ENCODE measurements around the gene PARD3.

Gene PARD3

DNA sequence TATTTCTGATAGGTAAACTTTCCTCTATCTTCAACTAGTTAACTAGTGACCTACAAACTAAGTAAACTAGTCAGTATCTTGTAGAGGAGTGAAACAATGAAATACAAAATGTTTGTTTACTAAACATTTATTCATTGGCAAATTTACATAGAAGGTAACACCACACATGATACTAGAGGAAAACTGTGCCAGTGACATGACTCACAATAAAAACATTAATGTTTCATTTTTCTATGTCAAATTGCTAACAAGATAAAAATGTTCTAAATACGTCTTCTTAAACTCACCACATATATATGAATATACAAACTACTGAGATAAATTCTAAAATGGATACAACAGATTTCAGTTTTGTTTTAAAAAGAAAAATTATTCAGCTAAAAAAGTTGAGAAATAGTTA is 471.3 kb downstream of the PARD3 start:
- DNase-seq (ENCODE audit: low read depth) = no peak

DNA sequence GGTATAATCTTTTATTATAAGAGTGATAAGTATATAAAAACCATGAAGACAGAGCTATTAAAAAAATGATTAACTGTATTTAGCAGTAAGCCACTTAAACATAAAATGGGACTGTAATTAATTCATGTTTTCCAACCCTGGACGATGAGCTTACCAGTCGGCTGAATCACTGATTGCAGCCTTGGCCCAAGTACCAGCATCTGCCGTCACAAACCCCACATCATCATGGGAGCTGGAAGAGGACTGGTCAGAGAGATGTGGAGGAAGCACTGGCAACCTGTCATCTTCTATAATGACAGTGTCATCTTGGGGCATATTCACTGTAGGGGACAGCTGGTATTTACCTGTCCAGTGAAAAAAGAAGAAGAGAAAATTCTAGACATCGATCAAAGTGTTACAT is 473.6 kb downstream of the PARD3 start:
- no peak for DNase-seq (ENCODE audit: low read depth)

DNA sequence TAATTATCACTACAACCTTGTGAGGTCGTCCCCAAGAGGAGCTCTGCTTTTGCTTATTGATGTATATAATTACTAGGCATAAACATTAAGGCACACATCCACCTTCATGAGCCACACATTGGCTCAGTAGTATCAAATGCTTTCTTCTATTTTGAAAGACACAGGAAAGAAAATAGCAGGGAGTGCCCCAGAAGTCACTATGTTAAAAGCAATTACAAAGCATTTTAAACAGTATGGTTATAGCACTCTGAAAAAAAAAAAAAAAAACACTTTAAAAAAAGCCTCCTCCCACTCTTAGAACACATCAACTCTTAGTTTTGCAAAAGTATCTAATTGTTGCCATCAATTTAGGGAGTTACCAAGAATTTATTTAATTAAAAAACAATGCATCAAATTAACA is 474.2 kb downstream of the PARD3 start:
- no peak for DNase-seq (ENCODE audit: low read depth)

DNA sequence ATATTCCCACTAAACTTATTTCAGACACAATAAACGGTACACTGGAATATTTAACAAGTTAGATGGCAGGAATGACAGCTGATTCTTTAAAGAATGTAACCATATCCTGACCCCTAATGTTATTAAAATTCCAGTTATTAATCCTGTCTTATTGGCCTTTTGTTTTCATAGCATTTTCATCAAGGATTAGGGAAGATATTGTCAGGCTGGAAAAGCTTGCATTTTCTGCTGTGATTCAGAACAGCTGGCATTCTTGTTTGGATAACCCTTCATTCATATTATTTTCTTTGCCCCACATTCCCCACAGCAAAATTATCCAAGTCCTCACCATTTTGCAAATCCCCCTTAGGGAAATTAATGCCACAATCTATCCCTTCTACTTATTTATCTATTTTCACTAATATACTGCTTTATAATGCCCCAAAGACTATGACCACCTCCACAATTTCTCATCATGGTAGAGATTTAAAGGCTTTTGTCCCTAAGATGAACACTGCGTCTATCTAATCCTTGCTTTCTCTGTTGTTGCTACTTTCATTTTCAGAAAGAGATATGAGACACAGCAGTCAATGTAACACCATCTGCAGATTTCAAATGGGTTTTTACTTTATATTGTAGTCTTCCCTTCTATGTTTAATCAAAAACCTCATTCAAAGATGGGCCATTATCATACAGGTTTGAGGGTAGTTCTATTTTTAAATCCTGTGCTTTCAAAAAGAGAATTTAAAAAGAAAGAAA is 475.1 kb downstream of the PARD3 start:
- DNase-seq (ENCODE audit: low read depth) = no peak

DNA sequence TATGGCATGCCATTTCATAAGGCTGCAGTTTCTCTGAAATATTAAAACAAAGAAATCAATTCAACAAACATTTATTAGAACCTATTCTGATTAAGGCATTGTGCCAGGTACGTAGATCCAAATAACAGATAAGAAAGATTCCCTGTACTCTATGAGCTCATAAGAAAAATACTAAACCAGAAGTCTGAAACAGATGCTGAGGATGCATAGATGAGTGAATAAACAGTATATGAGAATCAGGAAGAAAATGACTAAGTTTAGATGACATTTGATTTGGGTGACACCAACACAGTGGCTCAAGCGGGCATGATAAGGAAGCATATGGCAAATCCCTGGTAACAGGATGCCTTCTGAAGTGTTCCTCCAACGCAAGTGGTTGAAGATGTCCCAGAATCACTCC is 477.2 kb downstream of the PARD3 start:
- no peak for DNase-seq (ENCODE audit: low read depth)

DNA sequence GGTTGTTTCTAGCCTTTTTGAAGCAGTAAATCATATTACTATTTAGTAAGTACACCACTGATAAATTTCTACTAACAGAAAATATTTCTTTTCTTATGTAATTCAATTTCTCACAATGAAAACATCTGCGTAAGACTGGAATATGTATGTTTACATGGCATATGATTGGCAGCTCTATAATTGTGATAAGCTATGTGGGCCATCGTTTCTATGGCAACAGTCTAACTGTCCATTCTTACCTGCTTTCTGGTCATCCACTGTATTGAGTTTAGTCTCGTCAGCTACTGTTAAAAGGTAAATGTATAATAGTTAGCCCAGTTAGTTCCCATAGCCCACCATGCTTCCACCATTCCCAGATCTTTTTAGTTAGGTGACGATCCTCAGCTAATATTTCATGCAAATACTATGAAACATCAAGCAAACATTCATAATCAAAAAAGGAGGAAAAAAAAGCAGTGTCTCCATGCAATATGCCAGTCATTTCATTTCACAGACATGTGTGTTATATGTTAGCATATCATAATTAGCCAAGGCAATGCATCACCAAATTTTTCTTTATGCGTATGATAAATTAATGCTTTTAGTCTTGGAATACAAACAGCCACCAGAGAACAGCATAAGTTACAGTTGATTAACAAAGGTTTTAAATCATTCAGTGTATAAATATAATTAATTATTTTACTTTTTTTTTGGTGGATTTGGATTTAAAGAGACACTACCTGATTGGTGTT is 479.0 kb downstream of the PARD3 start:
- DNase-seq (ENCODE audit: low read depth) = no peak

DNA sequence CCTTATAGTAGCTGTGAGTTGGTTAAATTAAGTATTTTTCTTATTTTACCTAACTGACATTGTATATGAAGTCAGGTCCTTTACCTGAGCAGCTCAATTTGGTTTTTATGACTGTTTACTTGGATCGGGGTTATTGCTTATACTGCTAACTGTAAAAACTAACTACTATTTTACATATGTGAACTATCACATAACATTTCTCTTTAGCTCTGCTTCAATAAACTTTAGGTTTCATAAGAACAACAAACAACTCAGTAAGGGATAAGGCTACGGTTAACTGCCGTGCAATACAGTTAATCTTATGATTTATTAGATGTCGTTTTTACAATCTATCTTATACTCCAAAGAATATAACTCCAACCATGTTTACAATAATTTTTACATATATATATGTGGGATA is 480.2 kb downstream of the PARD3 start:
- no peak for DNase-seq (ENCODE audit: low read depth)

DNA sequence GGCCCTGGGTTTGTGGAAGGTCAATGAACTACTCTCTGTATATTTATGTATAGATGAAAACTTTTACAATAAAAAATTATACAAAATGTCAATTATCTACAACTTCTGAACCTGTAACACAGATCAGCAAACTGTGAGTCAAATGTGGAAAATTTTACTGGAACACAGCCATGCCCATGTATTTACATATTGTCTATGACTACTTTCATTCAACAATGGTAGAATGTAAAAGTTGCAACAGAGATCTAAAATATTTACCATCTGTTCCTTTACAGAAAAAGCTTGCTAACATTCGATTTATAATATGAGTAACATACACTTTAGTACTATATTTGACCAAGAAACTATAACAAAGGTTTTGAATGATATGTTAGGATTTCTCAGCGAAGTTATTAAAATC is 481.6 kb downstream of the PARD3 start:
- no peak for DNase-seq (ENCODE audit: low read depth)

DNA sequence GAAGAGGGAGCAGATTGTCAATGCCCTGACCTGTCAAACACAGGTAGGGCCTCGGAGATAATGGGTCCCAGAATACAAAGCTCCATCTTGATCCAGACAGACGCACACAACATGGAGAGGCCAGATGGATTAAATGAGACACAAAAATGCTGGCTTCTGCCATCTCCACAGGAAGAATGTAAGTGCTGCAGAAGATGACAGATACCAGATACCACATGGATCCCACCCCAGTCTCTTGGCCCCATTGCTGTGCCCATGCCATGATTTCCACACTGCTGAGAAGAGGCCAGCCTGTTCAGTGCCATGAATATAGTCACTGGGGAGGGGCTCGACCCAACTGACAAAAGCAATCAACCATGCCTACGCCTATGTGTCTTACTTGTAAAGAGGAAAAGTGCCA is 487.9 kb downstream of the PARD3 start:
- no peak for DNase-seq (ENCODE audit: low read depth)

DNA sequence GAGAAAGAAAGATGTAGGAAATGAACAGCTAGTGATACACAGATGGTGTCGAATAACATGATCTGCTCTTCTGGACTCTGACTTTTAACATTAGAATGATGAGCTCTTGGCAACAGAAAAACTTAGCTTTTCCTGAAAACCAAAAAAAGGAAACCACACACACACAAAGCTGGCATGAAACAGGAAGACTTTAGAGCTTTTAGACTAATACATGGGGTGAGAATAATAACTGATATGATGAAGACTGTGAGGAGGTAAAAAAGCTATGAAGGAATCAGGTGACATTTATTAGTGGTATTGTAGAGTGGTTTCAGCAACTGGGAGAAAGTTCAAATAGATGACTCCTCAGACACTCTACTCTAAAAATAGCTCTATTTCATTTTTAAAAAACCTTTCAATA is 491.9 kb downstream of the PARD3 start:
- DNase-seq (ENCODE audit: low read depth) = no peak

DNA sequence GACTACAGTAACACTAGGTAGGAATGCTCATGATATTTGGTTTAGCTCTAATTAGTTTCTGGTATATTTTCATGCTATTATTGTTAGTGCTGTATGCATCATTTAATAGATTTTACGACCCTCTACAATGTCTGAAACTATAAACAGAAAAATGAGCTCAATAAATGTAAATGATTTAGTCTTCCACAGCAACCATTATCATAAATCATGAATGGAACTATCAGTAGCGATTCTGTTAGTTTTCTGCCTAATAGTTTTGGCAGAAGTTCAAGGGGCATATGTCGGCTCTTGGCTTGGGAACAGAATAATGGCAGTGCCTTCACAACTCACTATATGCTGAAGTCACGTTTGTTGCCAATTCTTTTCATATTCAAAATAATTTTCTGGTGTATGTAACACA is 494.8 kb downstream of the PARD3 start:
- no peak for DNase-seq (ENCODE audit: low read depth)

DNA sequence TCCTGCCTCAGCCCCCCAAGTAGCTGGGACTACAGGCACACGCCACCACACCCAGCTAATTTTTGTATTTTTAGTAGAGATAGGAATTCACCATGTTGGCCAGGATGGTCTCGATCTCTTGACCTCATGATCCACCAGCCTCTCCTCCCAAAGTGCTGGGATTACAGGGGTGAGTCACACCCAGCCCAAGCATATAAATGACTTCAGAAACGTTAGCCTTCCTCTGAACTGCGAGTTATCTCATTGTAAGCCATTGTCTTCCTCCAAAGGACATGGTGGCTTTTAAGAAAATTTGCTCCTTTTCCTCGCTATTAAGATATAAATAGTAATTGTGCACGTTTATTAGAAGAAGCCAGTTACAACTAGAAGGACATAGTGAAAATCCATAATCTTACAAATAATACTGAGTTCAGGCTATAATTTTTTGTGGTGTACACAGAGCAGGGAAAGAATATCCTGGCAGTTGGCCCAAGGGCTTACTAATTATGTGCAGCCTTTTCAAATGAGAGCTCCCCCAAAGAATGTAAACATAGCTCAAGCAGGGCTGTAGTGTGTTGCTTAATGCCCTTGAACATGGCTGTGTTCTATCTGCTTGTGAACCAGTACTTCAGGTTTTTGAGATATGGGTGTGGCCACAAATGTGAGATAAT is 495.8 kb downstream of the PARD3 start:
- no peak for DNase-seq (ENCODE audit: low read depth)

DNA sequence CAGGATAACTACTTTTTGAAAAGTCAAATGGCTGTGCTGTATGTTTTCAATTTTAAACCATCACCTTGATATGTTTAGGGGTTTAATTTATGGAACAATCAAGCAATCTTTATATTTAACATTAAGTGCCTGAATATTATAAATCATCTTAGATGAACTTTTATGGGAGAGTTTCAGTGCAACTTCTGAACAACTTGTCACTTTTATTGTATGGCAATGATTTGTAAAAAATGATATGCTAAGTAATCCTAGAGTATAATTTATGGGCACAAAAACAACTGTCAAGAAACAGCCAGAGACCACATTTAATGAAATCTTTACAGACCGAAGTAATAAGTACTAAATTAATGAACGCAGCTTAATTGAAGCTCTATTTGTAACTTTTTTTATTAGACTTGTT is 498.9 kb downstream of the PARD3 start:
- no peak for DNase-seq (ENCODE audit: low read depth)

DNA sequence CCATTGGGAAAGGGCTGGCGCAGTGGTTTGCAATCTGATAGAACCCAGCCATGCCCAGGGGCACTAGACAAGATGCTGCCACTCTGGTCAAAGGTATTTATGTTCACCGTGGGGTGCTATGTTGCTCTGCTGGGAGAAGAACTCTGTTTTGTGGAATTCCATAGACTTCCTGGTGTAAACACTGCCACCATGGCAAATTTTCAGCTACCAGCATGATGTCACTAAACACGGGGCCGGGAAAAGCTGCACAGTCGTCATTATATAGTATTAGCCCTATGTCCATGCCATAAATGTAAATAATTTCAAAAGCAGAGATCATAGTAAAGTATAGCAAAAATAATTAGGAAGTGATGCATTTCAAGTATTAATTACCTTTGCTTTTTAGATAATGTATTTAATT is 500.6 kb downstream of the PARD3 start:
- no peak for DNase-seq (ENCODE audit: low read depth)

DNA sequence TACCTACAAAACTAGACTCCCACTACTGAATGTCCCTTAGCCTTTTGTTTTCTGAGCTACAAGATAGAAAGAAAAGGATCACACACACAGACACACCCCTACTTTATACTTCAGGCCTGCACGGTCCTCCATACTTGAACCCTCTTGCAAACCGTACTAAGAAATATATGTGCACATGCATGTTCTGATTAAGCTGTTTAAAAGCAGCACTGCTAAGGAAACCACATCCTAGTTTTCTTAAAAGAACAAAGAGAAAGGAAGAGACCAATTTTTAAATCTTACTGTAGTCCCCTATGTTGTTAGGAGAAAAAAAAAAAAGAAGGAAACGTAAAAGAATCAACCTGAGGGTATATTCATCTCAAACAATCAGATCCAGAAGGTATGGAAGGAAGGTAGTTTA is 501.2 kb downstream of the PARD3 start:
- DNase-seq (ENCODE audit: low read depth) = no peak

DNA sequence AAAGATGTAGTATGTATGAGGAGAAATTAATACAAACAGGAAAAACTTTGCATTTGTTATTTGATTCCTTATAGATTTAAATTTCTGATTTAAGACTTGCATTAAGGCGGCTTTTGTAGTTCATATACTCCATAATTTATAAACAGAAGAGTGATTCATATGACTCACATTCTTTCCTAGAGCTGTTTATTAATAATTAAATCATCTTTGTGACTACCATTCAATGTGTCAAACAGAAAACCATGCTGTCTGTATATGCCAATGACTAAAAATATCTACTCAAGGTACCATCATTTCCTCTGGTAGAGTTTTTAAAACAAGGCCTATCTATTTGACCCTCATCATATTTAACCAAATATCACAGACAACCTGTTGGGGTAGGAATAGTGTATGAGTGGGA is 501.7 kb downstream of the PARD3 start:
- no peak for DNase-seq (ENCODE audit: low read depth)

DNA sequence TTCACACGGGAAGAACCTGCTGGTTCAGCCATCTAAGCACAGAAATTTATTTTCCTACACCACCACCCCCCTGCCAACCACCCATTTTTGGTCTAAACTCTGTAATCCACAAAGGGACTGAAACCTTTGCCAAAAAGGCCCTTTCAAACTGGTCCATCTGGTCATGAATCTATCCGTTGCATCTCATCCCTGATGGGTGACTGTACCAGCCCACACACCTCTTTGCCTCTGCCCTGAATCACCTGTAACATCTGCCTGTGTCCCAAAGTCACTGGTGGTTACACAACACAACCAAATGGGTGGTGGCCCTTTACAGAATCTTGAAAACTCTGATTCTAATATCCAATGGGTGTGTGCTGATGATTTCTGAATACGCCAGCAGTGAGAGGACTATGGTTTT is 503.4 kb downstream of the PARD3 start:
- no peak for DNase-seq (ENCODE audit: low read depth)

DNA sequence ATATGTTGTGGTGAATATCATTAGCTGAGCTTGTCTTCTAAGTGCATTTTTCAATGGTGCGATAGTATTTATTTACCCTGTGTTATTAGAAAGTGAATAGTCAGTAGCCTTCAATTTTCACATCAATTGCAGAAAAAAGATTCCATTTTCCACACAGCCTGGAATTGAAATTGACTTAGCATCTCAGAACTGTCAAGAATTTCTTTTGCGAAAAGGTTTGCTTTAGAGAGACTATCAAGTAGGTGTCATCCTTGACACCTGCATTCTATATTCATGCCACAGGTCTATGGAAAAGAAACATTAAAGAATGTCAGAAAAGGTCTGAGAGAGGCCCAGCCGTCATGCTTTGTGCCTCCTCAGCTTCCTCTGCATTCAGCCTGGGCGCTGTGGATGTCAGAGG is 504.9 kb downstream of the PARD3 start:
- DNase-seq (ENCODE audit: low read depth) = no peak

DNA sequence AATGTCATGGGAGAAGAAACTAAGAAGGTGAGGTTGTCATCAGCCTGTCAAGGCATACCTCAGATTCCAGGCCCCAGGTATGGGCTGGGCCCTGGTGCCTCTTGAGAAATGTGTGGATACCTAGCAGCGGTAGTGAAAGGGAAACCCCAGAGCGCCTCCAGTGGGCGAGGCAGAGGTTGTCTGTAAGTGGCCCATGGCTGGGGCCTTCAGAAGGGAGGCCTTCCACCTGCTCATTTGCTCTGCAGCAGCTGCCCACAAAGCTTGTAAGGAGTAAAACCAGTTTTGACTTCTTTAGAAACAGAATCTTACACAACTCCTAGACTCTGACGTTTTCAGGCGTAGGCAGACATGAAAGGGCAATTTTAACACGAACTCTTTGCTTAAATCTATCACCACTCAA is 509.9 kb downstream of the PARD3 start:
- no peak for DNase-seq (ENCODE audit: low read depth)

DNA sequence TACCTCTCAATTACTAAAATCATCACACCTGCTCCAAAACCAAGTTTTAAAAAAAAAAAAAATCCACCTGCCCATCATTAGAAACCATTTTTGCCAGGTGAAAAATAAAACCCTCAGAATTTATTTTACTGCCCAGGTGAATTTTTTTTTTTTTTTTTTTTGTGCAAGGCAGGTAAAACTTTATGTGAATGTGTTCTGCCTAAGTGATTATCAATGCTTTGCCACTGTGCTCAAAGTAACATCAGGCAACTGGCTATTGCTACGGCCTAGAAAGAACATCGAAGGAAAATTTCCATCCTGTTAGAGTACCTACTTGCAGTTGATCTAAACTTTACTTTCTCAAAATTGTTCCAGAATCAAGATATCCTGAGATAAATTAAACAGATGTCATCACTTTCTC is 512.1 kb downstream of the PARD3 start:
- no peak for DNase-seq (ENCODE audit: low read depth)

DNA sequence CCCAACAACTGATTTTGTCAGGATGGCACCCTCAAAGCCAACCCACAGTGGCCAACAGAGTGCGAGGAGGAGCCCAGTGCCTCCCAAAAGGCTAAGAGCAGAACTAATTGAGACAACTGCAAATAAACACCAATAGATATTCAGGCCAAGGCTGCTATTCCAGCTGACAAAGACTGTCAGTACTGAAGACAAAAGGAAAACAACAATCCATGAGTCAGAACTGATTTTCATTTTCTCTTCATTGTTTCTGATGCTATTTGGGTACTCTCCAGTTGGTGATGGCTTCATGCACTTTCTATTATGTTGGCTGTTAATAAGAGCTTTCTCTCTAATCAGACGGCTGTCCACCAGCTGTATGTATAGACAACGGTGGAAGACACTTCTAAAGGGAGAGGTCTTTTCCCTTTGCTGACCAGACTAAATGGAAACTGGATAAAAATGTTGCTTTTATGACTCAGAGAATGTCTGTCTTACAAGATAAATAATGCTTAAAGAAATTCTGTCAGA is 515.9 kb downstream of the PARD3 start:
- DNase-seq (ENCODE audit: low read depth) = no peak

DNA sequence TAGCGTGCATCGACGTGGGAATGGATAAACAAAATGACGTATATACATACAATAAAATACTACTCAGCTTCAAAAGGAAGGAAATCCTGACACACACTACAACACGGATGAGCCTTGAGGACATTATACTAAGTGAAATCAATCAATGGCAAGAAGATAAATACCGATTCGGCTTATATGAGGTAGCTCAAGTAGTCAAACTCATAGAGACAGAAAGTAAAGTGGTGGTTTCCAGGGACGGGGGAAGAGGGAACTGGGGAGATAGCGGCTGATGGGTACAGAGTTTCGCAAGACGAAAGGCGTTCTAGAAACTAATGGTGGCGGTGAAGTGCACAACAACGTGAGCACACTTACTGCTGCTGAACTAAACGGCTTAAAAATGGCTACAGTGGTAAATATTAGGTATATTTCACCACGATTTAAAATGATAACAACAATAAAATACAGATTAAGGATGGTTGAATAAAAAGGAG is 516.7 kb downstream of the PARD3 start:
- DNase-seq (ENCODE audit: low read depth) = no peak

Measured in stimulated activated CD8-positive, alpha-beta memory T cell treated with anti-CD3 and anti-CD28 coated beads, Interleukin-15, amount 100 ng/mL, for 24 hours (primary cell).